HEK293 (cell line): Measurements from ENCODE around the gene RPL12.

Experiments
- ATF2 ChIP-seq: fragments of 450-650 bp; formaldehyde crosslinking; IDR thresholded peaks from 2 replicates; pipeline ENCODE4 v1.5.1; 2016; ENCODE audit warnings: missing biosample characterization, missing genetic modification characterization, low read depth
- CTCF ChIP-seq: fragments of 450-650 bp; formaldehyde crosslinking; IDR thresholded peaks from 2 replicates; pipeline ENCODE4 v1.5.1; 2016; ENCODE audit warnings: missing biosample characterization, missing genetic modification characterization
- GFI1B ChIP-seq: fragments of 450-650 bp; formaldehyde crosslinking; IDR thresholded peaks from 2 replicates; pipeline ENCODE4 v1.5.1; 2016; ENCODE audit warnings: missing biosample characterization, missing genetic modification characterization
- GLIS1 ChIP-seq: fragments of 450-650 bp; formaldehyde crosslinking; IDR thresholded peaks from 2 replicates; pipeline ENCODE4 v1.5.1; 2016; ENCODE audit warnings: missing biosample characterization, missing genetic modification characterization
- MYNN ChIP-seq: fragments of 450-650 bp; formaldehyde crosslinking; IDR thresholded peaks from 2 replicates; pipeline ENCODE4 v1.5.1; 2016; ENCODE audit warnings: missing biosample characterization, missing genetic modification characterization, borderline replicate concordance
- PATZ1 ChIP-seq: fragments of 450-650 bp; formaldehyde crosslinking; IDR thresholded peaks from 2 replicates; pipeline ENCODE4 v1.5.1; 2016; ENCODE audit warnings: missing biosample characterization, missing genetic modification characterization
- ZNF280D ChIP-seq: fragments of 450-650 bp; formaldehyde crosslinking; IDR thresholded peaks from 2 replicates; pipeline ENCODE4 v1.5.1; 2016; ENCODE audit warnings: missing biosample characterization, missing genetic modification characterization

- no peak for TF ChIP-seq GFI1B (tag by site-specific recombination)
- no peak for TF ChIP-seq CTCF (tag by site-specific recombination)
- TF ChIP-seq ZNF280D (tag by site-specific recombination), result no peak
- no peak for TF ChIP-seq GLIS1 (tag by site-specific recombination)
- no peak for TF ChIP-seq MYNN (tag by site-specific recombination)
- TF ChIP-seq PATZ1 (tag by site-specific recombination), result no peak
- TF ChIP-seq ATF2 (tag by site-specific recombination), result no peak
Observed at GRCh38 chr9:127488946-127489345, 37.7 kb upstream of the RPL12 start.
